GM12878 (cell line): ENCODE results near the gene DLK2. TPM values are rescaled to one million over a fixed set of nuclear protein-coding genes. Genes with fewer than 3 reads are reported as not detected.

Experiments
- ATAC-seq: fragments of 200-7000 bp; cut with Tn5 transposase; 3 replicates; pipeline ENCODE4 v1.9.1; 2020; ENCODE audit warnings: mild to moderate bottlenecking, moderate library complexity
- BruUV-seq: library from RNA; stranded (reverse); fragments of 400-500 nt; replicated peaks from 2 replicates; lab custom pipeline; 2021; lab: Mats Ljungman, UMichigan
- CTCF ChIA-PET: fragments of 300-600 bp; sonication (Branson Sonifier 250); formaldehyde crosslinking; extraction: SDS; loops from one replicate; lab custom pipeline; 2021; ENCODE audit warnings: inconsistent platforms; lab: Yijun Ruan, JAX
- POLR2A ChIA-PET: fragments of 350-600 bp; formaldehyde crosslinking; extraction: SDS; loops from one replicate; lab custom pipeline; 2021; ENCODE audit warnings: inconsistent platforms; lab: Charles Lee
- RAD21 ChIA-PET: fragments of 300-600 bp; sonication (Branson Sonifier 250); formaldehyde crosslinking; loops from one replicate; lab custom pipeline; 2023; ENCODE audit warnings: antibody characterized with exemption; ENCODE audit not compliant: unreplicated experiment; lab: Charles Lee
- SMC1A ChIA-PET: fragments of 300-600 bp; sonication (Branson Sonifier 250); formaldehyde crosslinking; loops from one replicate; lab custom pipeline; 2023; ENCODE audit not compliant: unreplicated experiment, uncharacterized antibody; lab: Charles Lee
- DNase-seq: peaks from one replicate; pipeline ENCODE4 v3.0.0-alpha.2; 2011; ENCODE audit warnings: low read depth, low spot score
- FAIRE-seq: peaks from 3 replicates; lab custom pipeline; 2011; peaks lifted over from hg19 to GRCh38; lab: Jason Lieb, UNC
- H2AFZ ChIP-seq: 2 replicates; pipeline ENCODE4 v1.6.0; 2011; ENCODE audit warnings: low read depth, low read length, control low read depth; ENCODE audit not compliant: control insufficient read depth
- H3K27ac ChIP-seq: 2 replicates; pipeline ENCODE4 v1.5.1; 2011; ENCODE audit warnings: control low read depth; ENCODE audit not compliant: control insufficient read depth, insufficient read depth
- H3K27me3 ChIP-seq, 2 experiments: replicated peaks in 1 of 2; 2 replicates each; pipeline versions ENCODE4 v1.6.0 to v1.6.1; 2011; ENCODE audit warnings: low read length in 1 of 2; ENCODE audit not compliant: control insufficient read depth in 2 of 2, insufficient read depth in 2 of 2
- H3K36me3 ChIP-seq, 2 experiments: 2 replicates each; pipeline ENCODE4 v1.5.1; 2011; ENCODE audit warnings: low read length in 1 of 2; ENCODE audit not compliant: control insufficient read depth in 2 of 2, insufficient read depth in 2 of 2
- H3K4me1 ChIP-seq: 2 replicates; pipeline ENCODE4 v1.6.1; 2011; ENCODE audit warnings: mild to moderate bottlenecking, low read length, moderate library complexity, mixed read lengths; ENCODE audit not compliant: control insufficient read depth, insufficient read depth
- H3K4me2 ChIP-seq: 2 replicates; pipeline ENCODE4 v1.6.0; 2011; ENCODE audit warnings: control low read depth; ENCODE audit not compliant: control insufficient read depth, insufficient read depth
- H3K4me3 ChIP-seq: fragments of 200-600 bp; sonication (generic); 2 replicates; pipeline ENCODE4 v1.5.1; 2016
- H3K79me2 ChIP-seq: 2 replicates; pipeline ENCODE4 v1.6.0; 2011; ENCODE audit warnings: low read length; ENCODE audit not compliant: control insufficient read depth, insufficient read depth
- H3K9ac ChIP-seq: 2 replicates; pipeline ENCODE4 v1.8.0; 2011; ENCODE audit warnings: low read length, control low read depth, mixed read lengths; ENCODE audit not compliant: control insufficient read depth, insufficient read depth
- H3K9me3 ChIP-seq: replicated peaks from 3 replicates; pipeline ENCODE4 v1.5.1; 2011; ENCODE audit warnings: mild to moderate bottlenecking, low read length; ENCODE audit not compliant: control insufficient read depth, insufficient read depth
- H4K20me1 ChIP-seq: 2 replicates; pipeline ENCODE4 v1.6.0; 2011; ENCODE audit not compliant: control insufficient read depth, insufficient read depth
- ATF3 ChIP-seq: IDR thresholded peaks from 2 replicates; pipeline ENCODE4 v1.6.1; 2011; ENCODE audit warnings: low read depth, mild to moderate bottlenecking, low read length, moderate library complexity, borderline replicate concordance; ENCODE audit errors: extremely low read depth
- BCL3 ChIP-seq: IDR thresholded peaks from 2 replicates; pipeline ENCODE4 v1.6.1; 2011; ENCODE audit warnings: borderline replicate concordance, low read depth, mild to moderate bottlenecking, moderate library complexity, low read length; ENCODE audit not compliant: insufficient read depth, poor library complexity, severe bottlenecking
- BHLHE40 ChIP-seq, 2 experiments: fragments of 450-650 bp in 1 of 2; IDR thresholded peaks; 2 replicates each; pipeline ENCODE4 v1.6.1; 2011 to 2017; ENCODE audit warnings: low read depth in 2 of 2, borderline replicate concordance in 1 of 2, improper control_type of control experiment in 1 of 2, low read length in 1 of 2, mild to moderate bottlenecking in 1 of 2
- E2F8 ChIP-seq: fragments of 450-650 bp; IDR thresholded peaks from 2 replicates; pipeline ENCODE4 v1.6.1; 2018; ENCODE audit warnings: mild to moderate bottlenecking, low read depth, moderate library complexity; ENCODE audit not compliant: partially characterized antibody
- EP300 ChIP-seq, 2 experiments: fragments of 150-350 bp in 1 of 2; IDR thresholded peaks; 2 replicates each; pipeline ENCODE4 v1.6.1; 2011 to 2012; ENCODE audit warnings: low read depth in 2 of 2, low read length in 2 of 2, borderline replicate concordance in 1 of 2, improper control_type of control experiment in 1 of 2, inconsistent platforms in 1 of 2; ENCODE audit not compliant: control insufficient read depth in 1 of 2
- HCFC1 ChIP-seq: fragments of 150-350 bp; IDR thresholded peaks from 2 replicates; pipeline ENCODE4 v1.6.1; 2014; ENCODE audit warnings: low read length
- KLF5 ChIP-seq: fragments of 450-650 bp; IDR thresholded peaks from 2 replicates; pipeline ENCODE4 v1.6.1; 2014; ENCODE audit warnings: mild to moderate bottlenecking; ENCODE audit not compliant: partially characterized antibody
- MAX ChIP-seq: IDR thresholded peaks from 2 replicates; pipeline ENCODE4 v1.6.1; 2012; ENCODE audit warnings: low read depth, low read length, improper control_type of control experiment
- NBN ChIP-seq: fragments of 450-650 bp; IDR thresholded peaks from 2 replicates; pipeline ENCODE4 v1.6.1; 2016
- NFYA ChIP-seq: IDR thresholded peaks from 2 replicates; pipeline ENCODE4 v1.6.1; 2011; ENCODE audit warnings: low read depth, mild to moderate bottlenecking, low read length, improper control_type of control experiment, borderline replicate concordance
- POLR2AphosphoS2 ChIP-seq: IDR thresholded peaks from 2 replicates; pipeline ENCODE4 v1.6.1; 2011; ENCODE audit warnings: low read depth, mild to moderate bottlenecking, low read length, improper control_type of control experiment, moderate library complexity
- RAD51 ChIP-seq: fragments of 450-650 bp; IDR thresholded peaks from 2 replicates; pipeline ENCODE4 v1.6.1; 2016; ENCODE audit warnings: moderate library complexity, mild to moderate bottlenecking, inconsistent platforms
- SIN3A ChIP-seq: IDR thresholded peaks from 2 replicates; pipeline ENCODE4 v1.6.1; 2012; ENCODE audit warnings: low read depth, low read length, improper control_type of control experiment
- SPI1 ChIP-seq: IDR thresholded peaks from 2 replicates; pipeline ENCODE4 v1.6.1; 2011; ENCODE audit warnings: low read depth, mild to moderate bottlenecking, low read length, moderate library complexity, borderline replicate concordance; ENCODE audit not compliant: insufficient read depth
- USF1 ChIP-seq: IDR thresholded peaks from 2 replicates; pipeline ENCODE4 v1.6.1; 2011; ENCODE audit warnings: borderline replicate concordance, low read depth, mild to moderate bottlenecking, moderate library complexity, mixed read lengths, low read length; ENCODE audit not compliant: insufficient read depth; ENCODE audit errors: extremely low read length
- ZBED1 ChIP-seq: IDR thresholded peaks from 2 replicates; pipeline ENCODE4 v1.6.1; 2016; ENCODE audit warnings: borderline replicate concordance
- ZNF274 ChIP-seq: IDR thresholded peaks from one replicate; pipeline ENCODE4 v1.8.0; 2011; ENCODE audit not compliant: insufficient read length, insufficient read depth
- WGBS: methylation state at CpG from one replicate; pipeline ENCODE4 v1.1.6; 2016; ENCODE audit warnings: low lambda C conversion rate; ENCODE audit not compliant: insufficient replicate concordance, insufficient coverage; ENCODE audit errors: missing lambda C conversion rate; 5-methylcytosine and 5-hydroxymethylcytosine counted together
- in situ Hi-C: fragments of 300-500 bp; cut with MboI; formaldehyde crosslinking; loops from 9 replicates; pipeline ENCODE4 v1.14.3; 2018; ENCODE audit warnings: mixed read lengths
- intact Hi-C: fragments of 100-400 bp; cut with micrococcal nuclease; formaldehyde crosslinking; loops from one replicate; pipeline ENCODE4 v1.14.2; 2022; ENCODE audit not compliant: unreplicated experiment
- polyA plus RNA-seq, 11 experiments: library from polyadenylated mRNA; depleted of rRNA in 4 of 11; unstranded in 6 of 11; stranded (reverse) in 5 of 11; fragments of >200 nt; fragmentation: Nextera tagmentation in 4 of 11; fragmentation: Illumina TruSeq in 1 of 11; extraction: Ambion mirVana in 4 of 11; extraction: Trizol in 1 of 11; gene quantifications; 1 replicate in 1 of 11; 2 replicates in 10 of 11; pipeline versions ENCODE4 v1.2.1 to v1.2.3, GENCODE V29; 2011 to 2016; ENCODE audit warnings: inconsistent platforms in 2 of 11, missing spikeins in 2 of 11, low read depth in 1 of 11
- total RNA-seq, 4 experiments: library from RNA; depleted of rRNA in 3 of 4; stranded (reverse); fragments of >200 nt in 3 of 4; fragmentation: Illumina TruSeq in 1 of 4; extraction: Trizol in 1 of 4; gene quantifications; 2 replicates each; pipeline versions ENCODE4 v1.2.1 to v1.2.3, GENCODE V29; 2013 to 2021

Gene DLK2
- total and polyA plus RNA-seq, 10 of the 15 experiments (the other 5 are each of a cell fraction or from before 2014, with no cell fraction given): 0.03 to 0.55 (median 0.38) TPM; not detected in 4

GRCh38 chr6:43445576-43445975, 9.8 kb downstream of the DLK2 start (continued):
- no peak for TF ChIP-seq ATF3
- TF ChIP-seq KLF5: no peak
- no peak for TF ChIP-seq RAD51
- TF ChIP-seq USF1: no peak
- TF ChIP-seq ZNF274: no peak
- no peak for TF ChIP-seq BCL3
- TF ChIP-seq NFYA: no peak
- TF ChIP-seq ZBED1: no peak
- no peak for TF ChIP-seq BHLHE40 (IDR thresholded peaks at IDR 0.05; ENCODE audit: borderline replicate concordance in 1 of 2, low read depth in 2 of 2, low read length in 1 of 2)

GRCh38 chr6:43444582-43444981, 10.8 kb downstream of the DLK2 start:
- no TSS peak for BruUV-seq
- H3K27ac ChIP-seq: no peak overlapping the region
- H2AFZ ChIP-seq: no peak overlapping the region
- H3K79me2 ChIP-seq: no peaks in the 10 kb centered on the region
- ATAC-seq: no peak
- FAIRE-seq: no peak
- DNase-seq: no peak
- no peaks in the 10 kb centered on the region for H3K4me1 ChIP-seq
- no peak overlapping the region for H3K4me3 ChIP-seq
- in situ Hi-C loops: no loop called here
- 98% methylated on average over 8 of the region's 8 CpGs for WGBS
- POLR2A ChIA-PET: interaction anchor here (0.6 kb wide), 1 partner anchor 422 kb away, joined by 6 read pairs; no protein-coding TSS in a partner anchor
- H3K4me2 ChIP-seq: no peak overlapping the region
- H4K20me1 ChIP-seq: no peaks in the 10 kb centered on the region; the same call in 1 of the 2 replicates
- no peaks in the 10 kb centered on the region for H3K9me3 ChIP-seq
- H3K36me3 ChIP-seq: peaks cover 1 to 3% of the 10 kb centered on the region in 2 experiments; a peak in 3 of 4 replicates
- RAD21 ChIA-PET: no interaction called here
- intact Hi-C loops: no loop called here
- CTCF ChIA-PET: interaction anchor here (0.7 to 2.2 kb wide), 4 partner anchors 62 to 216 kb away, joined by 3 to 8 read pairs (median 4); partner anchors contain the start of gene DNPH1
- SMC1A ChIA-PET: no interaction called here
- H3K9ac ChIP-seq: no peak overlapping the region
- H3K27me3 ChIP-seq: no peaks in the 10 kb centered on the region
- TF ChIP-seq ZNF274 (no peak), MAX (no peak), E2F8 (no peak), HCFC1 (no peak), POLR2AphosphoS2 (no peak), EP300 (IDR thresholded peaks at IDR 0.05; ENCODE audit: borderline replicate concordance in 1 of 2, control insufficient read depth in 1 of 2, low read depth in 2 of 2, low read length in 2 of 2) (no peak), SIN3A (no peak), SPI1 (no peak), NBN (no peak)
